PC-3 (cell line): ENCODE data around the gene EIF4G1. TPM values are rescaled to one million over a fixed set of nuclear protein-coding genes. Genes with fewer than 3 reads are reported as not detected.

Experiments used
- ATAC-seq: fragments of 200-7000 bp; cut with Tn5 transposase; 2 replicates; pipeline ENCODE4 v1.9.1; 2020; ENCODE audit warnings: mild to moderate bottlenecking, moderate library complexity
- BruUV-seq: library from RNA; stranded (reverse); fragments of 400-500 nt; replicated peaks from 2 replicates; lab custom pipeline; 2021; lab: Mats Ljungman, UMichigan
- CTCF ChIA-PET: fragments of 300-600 bp; sonication (Branson Sonifier 250); formaldehyde crosslinking; loops from one replicate; lab custom pipeline; 2022; ENCODE audit warnings: antibody characterized with exemption; lab: Charles Lee
- POLR2A ChIA-PET: fragments of 300-600 bp; sonication (Branson Sonifier 250); formaldehyde crosslinking; loops from one replicate; lab custom pipeline; 2022; ENCODE audit warnings: antibody characterized with exemption; ENCODE audit not compliant: unreplicated experiment; lab: Charles Lee
- DNase-seq: peaks from one replicate; pipeline ENCODE4 v3.0.0-alpha.2; 2015
- H2AFZ ChIP-seq: fragments of 300-600 bp; sonication (generic); 2 replicates; pipeline ENCODE4 v1.6.0; 2016; ENCODE audit warnings: antibody characterized with exemption, low read length
- H3F3A ChIP-seq: fragments of 300-600 bp; sonication (generic); one replicate; pipeline ENCODE4 v1.6.0; 2017; ENCODE audit warnings: antibody characterized with exemption, low read length, control low read depth, mild to moderate bottlenecking; ENCODE audit not compliant: unreplicated experiment
- H3K27ac ChIP-seq: fragments of 300-600 bp; sonication (generic); 2 replicates; pipeline ENCODE4 v1.5.1; 2016; ENCODE audit warnings: mild to moderate bottlenecking, low read length
- H3K27me3 ChIP-seq: fragments of 300-600 bp; sonication (generic); 2 replicates; pipeline ENCODE4 v1.6.1; 2016; ENCODE audit warnings: low read length, mixed read lengths
- H3K36me3 ChIP-seq: fragments of 300-600 bp; sonication (generic); 2 replicates; pipeline ENCODE4 v1.6.1; 2016; ENCODE audit warnings: low read depth, mixed run types, low read length, mixed read lengths
- H3K4me1 ChIP-seq: fragments of 300-600 bp; sonication (generic); 2 replicates; pipeline ENCODE4 v1.5.1; 2016; ENCODE audit warnings: low read length; ENCODE audit not compliant: insufficient read depth
- H3K4me2 ChIP-seq: fragments of 300-600 bp; sonication (generic); 2 replicates; pipeline ENCODE4 v1.6.0; 2016; ENCODE audit warnings: low read length
- H3K4me3 ChIP-seq: fragments of 300-600 bp; sonication (generic); 2 replicates; pipeline ENCODE4 v1.5.1; 2016; ENCODE audit warnings: mild to moderate bottlenecking, low read length, mixed read lengths
- H3K79me2 ChIP-seq: fragments of 300-600 bp; sonication (generic); 2 replicates; pipeline ENCODE4 v1.6.1; 2017; ENCODE audit warnings: low read length, mixed read lengths
- H3K9ac ChIP-seq: fragments of 300-600 bp; sonication (generic); 2 replicates; pipeline ENCODE4 v1.6.0; 2016; ENCODE audit warnings: mild to moderate bottlenecking, low read length
- H3K9me2 ChIP-seq: fragments of 300-600 bp; sonication (generic); replicated peaks from 2 replicates; pipeline ENCODE4 v1.6.1; 2016; ENCODE audit warnings: mixed run types, low read length, mixed read lengths
- H3K9me3 ChIP-seq: fragments of 300-600 bp; sonication (generic); 2 replicates; pipeline ENCODE4 v1.6.1; 2016; ENCODE audit warnings: low read length, mixed read lengths
- H4K20me1 ChIP-seq: fragments of 300-600 bp; sonication (generic); 2 replicates; pipeline ENCODE4 v1.6.1; 2016; ENCODE audit warnings: low read length, mixed read lengths
- CTCF ChIP-seq: fragments of 300-600 bp; sonication (generic); conservative IDR thresholded peaks from 2 replicates; pipeline ENCODE4 v1.5.1; 2017; ENCODE audit warnings: antibody characterized with exemption, low read depth, mild to moderate bottlenecking, low read length
- EZH2 ChIP-seq: fragments of 300-600 bp; sonication (generic); IDR thresholded peaks from one replicate; pipeline ENCODE4 v1.6.1; 2017; ENCODE audit warnings: antibody characterized with exemption, mild to moderate bottlenecking, low read length; ENCODE audit not compliant: unreplicated experiment
- EZH2phosphoT487 ChIP-seq: fragments of 300-600 bp; sonication (generic); IDR thresholded peaks from 2 replicates; pipeline ENCODE4 v1.6.1; 2018; ENCODE audit warnings: mild to moderate bottlenecking, antibody characterized with exemption, low read length, borderline replicate concordance
- intact Hi-C: fragments of 100-400 bp; cut with micrococcal nuclease; formaldehyde crosslinking; loops from 2 replicates; pipeline ENCODE4 v1.9.0; 2023
- total RNA-seq: library from RNA; depleted of rRNA; stranded (reverse); fragments of >200 nt; gene quantifications from 2 replicates; pipeline ENCODE4 v1.2.3, GENCODE V29; 2014

EIF4G1 gene
- total RNA-seq, 1 experiment from 2014 or later = 463 TPM

GRCh38 chr3:184344579-184345316 is 30.3 kb downstream of the EIF4G1 start:
- TF ChIP-seq CTCF (no peak), EZH2 (no peak), EZH2phosphoT487 (no peak)
- H4K20me1 ChIP-seq = no peaks in the 10 kb centered on the region
- ChIA-PET CTCF (interaction anchor here (1.0 kb wide), 2 partner anchors 25 to 27 kb away, joined by 3 to 5 read pairs; no protein-coding TSS in a partner anchor), POLR2A (no interaction called here)
- DNase-seq (no peak), ATAC-seq (no peak)
- no TSS peak for BruUV-seq
- H3F3A ChIP-seq = no peaks in the 10 kb centered on the region
- H3K4me1 ChIP-seq = peaks cover 3% of the 10 kb centered on the region; the same call in 1 of the 2 replicates
- no peak overlapping the region for H3K9ac ChIP-seq
- no peaks in the 10 kb centered on the region for H3K36me3 ChIP-seq
- H2AFZ ChIP-seq = no peak overlapping the region
- H3K4me2 ChIP-seq = no peak overlapping the region
- H3K79me2 ChIP-seq = no peaks in the 10 kb centered on the region
- no peaks in the 10 kb centered on the region for H3K9me2 ChIP-seq
- intact Hi-C loops = loop anchor here (1.0 to 5.0 kb wide), 2 partner anchors 18 to 32 kb away; partner anchors contain the start of gene EIF4G1
- H3K9me3 ChIP-seq = no peaks in the 10 kb centered on the region
- no peaks in the 10 kb centered on the region for H3K27me3 ChIP-seq
- H3K4me3 ChIP-seq = no peak overlapping the region
- no peak overlapping the region for H3K27ac ChIP-seq

DNA sequence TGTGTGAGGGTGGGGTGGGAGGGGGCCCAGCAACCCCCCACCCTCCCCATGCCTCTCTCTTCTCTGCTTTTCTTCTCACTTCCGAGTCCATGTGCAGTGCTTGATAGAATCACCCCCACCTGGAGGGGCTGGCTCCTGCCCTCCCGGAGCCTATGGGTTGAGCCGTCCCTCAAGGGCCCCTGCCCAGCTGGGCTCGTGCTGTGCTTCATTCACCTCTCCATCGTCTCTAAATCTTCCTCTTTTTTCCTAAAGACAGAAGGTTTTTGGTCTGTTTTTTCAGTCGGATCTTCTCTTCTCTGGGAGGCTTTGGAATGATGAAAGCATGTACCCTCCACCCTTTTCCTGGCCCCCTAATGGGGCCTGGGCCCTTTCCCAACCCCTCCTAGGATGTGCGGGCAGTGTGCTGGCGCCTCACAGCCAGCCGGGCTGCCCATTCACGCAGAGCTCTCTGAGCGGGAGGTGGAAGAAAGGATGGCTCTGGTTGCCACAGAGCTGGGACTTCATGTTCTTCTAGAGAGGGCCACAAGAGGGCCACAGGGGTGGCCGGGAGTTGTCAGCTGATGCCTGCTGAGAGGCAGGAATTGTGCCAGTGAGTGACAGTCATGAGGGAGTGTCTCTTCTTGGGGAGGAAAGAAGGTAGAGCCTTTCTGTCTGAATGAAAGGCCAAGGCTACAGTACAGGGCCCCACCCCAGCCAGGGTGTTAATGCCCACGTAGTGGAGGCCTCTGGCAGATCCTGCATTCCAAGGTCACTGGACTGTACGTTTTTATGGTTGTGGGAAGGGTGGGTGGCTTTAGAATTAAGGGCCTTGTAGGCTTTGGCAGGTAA is 31.1 kb downstream of the EIF4G1 start:
- POLR2A ChIA-PET = no interaction called here
- H3K79me2 ChIP-seq = no peaks in the 10 kb centered on the region
- peak; percentile 96 for ATAC-seq
- H3K4me2 ChIP-seq = no peak overlapping the region
- no peak overlapping the region for H3K4me3 ChIP-seq
- no peaks in the 10 kb centered on the region for H3K36me3 ChIP-seq
- H3K9ac ChIP-seq = no peak overlapping the region
- no peaks in the 10 kb centered on the region for H3F3A ChIP-seq
- no peaks in the 10 kb centered on the region for H3K9me2 ChIP-seq
- no peak overlapping the region for H3K27ac ChIP-seq
- H4K20me1 ChIP-seq = no peaks in the 10 kb centered on the region
- no peaks in the 10 kb centered on the region for H3K9me3 ChIP-seq
- CTCF ChIA-PET = interaction anchor here (1.0 kb wide), 2 partner anchors 25 to 26 kb away, joined by 3 to 5 read pairs; no protein-coding TSS in a partner anchor
- intact Hi-C loops = loop anchor here (1.0 to 5.0 kb wide), 2 partner anchors 17 to 33 kb away; partner anchors contain the start of gene EIF4G1
- no peak overlapping the region for H2AFZ ChIP-seq
- H3K27me3 ChIP-seq = no peaks in the 10 kb centered on the region
- peak; percentile 86 for DNase-seq
- no TSS peak for BruUV-seq
- H3K4me1 ChIP-seq = peaks cover 3% of the 10 kb centered on the region; the same call in 1 of the 2 replicates
- TF ChIP-seq EZH2 = no peak
- TF ChIP-seq EZH2phosphoT487 = no peak
- peak; percentile 82 for TF ChIP-seq CTCF
